Measurements from ENCODE around the gene KIAA1755. TPM values are rescaled to one million over a fixed set of nuclear protein-coding genes. Genes with fewer than 3 reads are reported as not detected.

Gene KIAA1755
- total RNA-seq, 4 donors from 2014 or later: 12.0 to 36.3 (median 23.1) TPM

- Histone ChIP-seq H3K36me3 (no peaks in the 10 kb centered on the region), H3K27me3 (no peaks in the 10 kb centered on the region), H3K9me3 (no peaks in the 10 kb centered on the region), H3K4me3 (no peak overlapping the region), H3K27ac (no peak overlapping the region), H3K4me1 (peaks cover 0 to 6% (median 0%) of the 10 kb centered on the region in 4 donors)
- TF ChIP-seq POLR2A (IDR thresholded peaks at IDR 0.05) (no peak), EP300 (IDR thresholded peaks at IDR 0.05) (no peak), CTCF (IDR thresholded peaks at IDR 0.05) (no peak)
- DNase-seq (ENCODE audit: low spot score in 2 of 2): no peak
- WGBS, 2 donors: 69 to 76% methylated on average over 2 of the region's 2 CpGs
Measured at GRCh38 chr20:38207621-38208020, 52.9 kb downstream of the KIAA1755 start.

GRCh38 chr20:38205001-38205400, 55.5 kb downstream of the KIAA1755 start:
- TF ChIP-seq CTCF (IDR thresholded peaks at IDR 0.05): no peak
- no peak for TF ChIP-seq EP300 (IDR thresholded peaks at IDR 0.05)
- no peak for TF ChIP-seq POLR2A (IDR thresholded peaks at IDR 0.05)
- H3K4me1 ChIP-seq: no peaks in the 10 kb centered on the region
- H3K27ac ChIP-seq: no peak overlapping the region
- no peaks in the 10 kb centered on the region for H3K36me3 ChIP-seq
- DNase-seq (ENCODE audit: low spot score in 2 of 2): no peak
- WGBS, 2 donors: 44 to 48% methylated on average over 3 of the region's 3 CpGs
- no peak overlapping the region for H3K4me3 ChIP-seq
- no peaks in the 10 kb centered on the region for H3K9me3 ChIP-seq
- no peaks in the 10 kb centered on the region for H3K27me3 ChIP-seq

DNA sequence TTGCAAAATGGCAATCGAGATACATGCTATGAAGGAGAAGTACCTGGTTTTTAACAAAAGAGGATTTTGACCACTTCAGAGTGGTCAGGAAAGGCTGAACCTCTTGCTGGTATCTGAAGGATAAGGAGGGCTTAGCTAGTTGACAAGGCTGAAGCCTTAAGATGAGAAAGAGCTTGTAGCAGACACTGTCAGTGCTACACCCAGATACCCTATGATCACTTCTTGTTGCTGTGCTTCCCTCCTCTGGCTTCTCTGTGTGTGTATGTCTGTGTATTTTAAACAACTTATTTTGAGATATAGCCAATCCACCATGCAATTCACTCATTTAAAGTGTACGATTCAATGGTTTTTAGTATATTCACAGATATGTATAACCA, 56.6 kb downstream of the KIAA1755 start:
- H3K27ac ChIP-seq: no peak overlapping the region
- H3K4me3 ChIP-seq: no peak overlapping the region
- H3K27me3 ChIP-seq: no peaks in the 10 kb centered on the region
- peaks cover 0 to 4% (median 0%) of the 10 kb centered on the region in 4 donors for H3K4me1 ChIP-seq
- WGBS, 2 donors: 82 to 84% methylated on average over 2 of the region's 2 CpGs
- no peaks in the 10 kb centered on the region for H3K9me3 ChIP-seq
- H3K36me3 ChIP-seq: no peaks in the 10 kb centered on the region
- TF ChIP-seq EP300 (IDR thresholded peaks at IDR 0.05): no peak
- no peak for TF ChIP-seq CTCF (IDR thresholded peaks at IDR 0.05)
- no peak for TF ChIP-seq POLR2A (IDR thresholded peaks at IDR 0.05)
- no peak for DNase-seq (ENCODE audit: low spot score in 2 of 2)

GRCh38 chr20:38203337-38203980, 57.1 kb downstream of the KIAA1755 start:
- WGBS, 2 donors: 89 to 90% methylated on average over 6 of the region's 6 CpGs
- TF ChIP-seq CTCF (IDR thresholded peaks at IDR 0.05): no peak
- no peak for TF ChIP-seq POLR2A (IDR thresholded peaks at IDR 0.05)
- no peak for TF ChIP-seq EP300 (IDR thresholded peaks at IDR 0.05)
- Histone ChIP-seq H3K4me1 (peaks cover 0 to 4% (median 0%) of the 10 kb centered on the region in 4 donors), H3K27me3 (no peaks in the 10 kb centered on the region), H3K4me3 (no peak overlapping the region), H3K27ac (no peak overlapping the region), H3K9me3 (no peaks in the 10 kb centered on the region), H3K36me3 (no peaks in the 10 kb centered on the region)
- no peak for DNase-seq (ENCODE audit: low spot score in 2 of 2)

DNA sequence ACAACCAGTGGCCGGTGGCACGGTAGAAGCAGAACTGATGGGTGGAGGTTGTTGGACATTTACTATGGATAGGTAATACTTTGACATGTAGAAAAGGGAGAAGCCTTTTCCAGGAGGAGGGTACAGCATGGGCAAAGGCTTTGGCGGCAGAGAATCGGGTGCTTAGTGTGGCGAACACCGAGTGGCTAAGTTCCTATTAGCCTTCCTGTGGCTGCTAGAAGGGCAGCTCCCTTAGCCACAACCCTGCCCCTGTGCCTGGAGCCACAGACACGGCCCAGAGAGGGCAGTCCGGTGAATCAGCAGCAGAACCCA, 57.6 kb downstream of the KIAA1755 start:
- 85 to 89% methylated on average over 8 of the region's 8 CpGs for WGBS, 2 donors
- no peak for TF ChIP-seq POLR2A (IDR thresholded peaks at IDR 0.05)
- TF ChIP-seq EP300 (IDR thresholded peaks at IDR 0.05): no peak
- TF ChIP-seq CTCF (IDR thresholded peaks at IDR 0.05): no peak
- H3K9me3 ChIP-seq: no peaks in the 10 kb centered on the region
- no peaks in the 10 kb centered on the region for H3K36me3 ChIP-seq
- H3K27me3 ChIP-seq: no peaks in the 10 kb centered on the region
- DNase-seq (ENCODE audit: low spot score in 2 of 2): no peak
- H3K4me3 ChIP-seq: no peak overlapping the region
- peaks cover 0 to 4% (median 0%) of the 10 kb centered on the region in 4 donors for H3K4me1 ChIP-seq
- no peak overlapping the region for H3K27ac ChIP-seq

All from tibial nerve (tissue), 4 donors.